Esophagus muscularis mucosa (tissue), 4 donors: Measurements from ENCODE around the gene ESYT3. TPM values are rescaled to one million over a fixed set of nuclear protein-coding genes. Genes with fewer than 3 reads are reported as not detected.

Experiments used
- DNase-seq: peaks from one replicate; pipeline ENCODE4 v3.0.0-alpha.2; 2017; ENCODE audit errors: extremely low spot score
- H3K27ac ChIP-seq, 4 donors: fragments of 200-600 bp; sonication (generic); replicated peaks in 1 of 4; 1 replicate in 3 of 4; 2 replicates in 1 of 4; pipeline ENCODE4 v1.5.1; 2016 to 2019; ENCODE audit warnings: mild to moderate bottlenecking in 1 of 4
- H3K27me3 ChIP-seq, 4 donors: fragments of 200-600 bp; sonication (generic); one replicate each; pipeline versions ENCODE4 v1.5.1 to v1.6.0; 2016 to 2019
- H3K36me3 ChIP-seq, 4 donors: fragments of 200-600 bp; sonication (generic); one replicate each; pipeline ENCODE4 v1.5.1; 2016 to 2019
- H3K4me1 ChIP-seq, 4 donors: fragments of 200-600 bp; sonication (generic); one replicate each; pipeline ENCODE4 v1.5.1; 2016 to 2019
- H3K4me3 ChIP-seq, 4 donors: fragments of 200-600 bp; sonication (generic); 1 replicate in 2 of 4; 2 replicates in 2 of 4; pipeline ENCODE4 v1.5.1; 2016 to 2019; ENCODE audit warnings: mild to moderate bottlenecking in 4 of 4, moderate library complexity in 1 of 4
- H3K9me3 ChIP-seq, 4 donors: fragments of 200-600 bp; sonication (generic); 1 replicate in 3 of 4; 2 replicates in 1 of 4; pipeline ENCODE4 v1.5.1; 2016 to 2019
- CTCF ChIP-seq, 3 experiments: fragments of 200-600 bp in 2 of 3; fragments of 450-650 bp in 1 of 3; sonication (generic) in 2 of 3; IDR thresholded peaks; one replicate each; pipeline ENCODE4 v1.5.1; 2017 to 2019; ENCODE audit warnings: antibody characterized with exemption in 3 of 3, mild to moderate bottlenecking in 2 of 3, moderate library complexity in 1 of 3
- EP300 ChIP-seq: sonication (generic); formaldehyde crosslinking; IDR thresholded peaks from one replicate; pipeline ENCODE4 v1.6.1; 2017; ENCODE audit warnings: antibody characterized with exemption
- POLR2A ChIP-seq: fragments of 450-650 bp; IDR thresholded peaks from one replicate; pipeline ENCODE4 v1.6.1; 2017; ENCODE audit warnings: antibody characterized with exemption, moderate library complexity, mild to moderate bottlenecking, low read depth
- POLR2AphosphoS5 ChIP-seq, 2 donors: sonication (generic); formaldehyde crosslinking; IDR thresholded peaks; one replicate each; pipeline ENCODE4 v1.6.1; 2017; ENCODE audit warnings: antibody characterized with exemption in 2 of 2
- WGBS: methylation state at CpG from one replicate; pipeline ENCODE4 v1.1.5; 2018; 5-methylcytosine and 5-hydroxymethylcytosine counted together
- intact Hi-C: fragments of 100-400 bp; cut with DNase I; formaldehyde crosslinking; loops from one replicate; pipeline ENCODE4 v1.15.1; 2023
- total RNA-seq, 4 donors: library from RNA; depleted of rRNA; stranded (reverse); fragments of >200 nt; gene quantifications; one replicate each; pipeline versions ENCODE4 v1.1.0 to v1.2.1, GENCODE V29; 2016

The ESYT3 gene
- total RNA-seq, 4 donors from 2014 or later: 0.45 to 1.1 (median 0.83) TPM; not detected in 1

- peaks cover 0 to 44% (median 8%) of the 10 kb centered on the region in 4 donors for H3K27me3 ChIP-seq
- intact Hi-C loops: no loop called here
- H3K4me1 ChIP-seq: peaks cover 21 to 28% (median 25%) of the 10 kb centered on the region in 4 donors
- H3K27ac ChIP-seq: no peak overlapping the region
- no peaks in the 10 kb centered on the region for H3K36me3 ChIP-seq
- WGBS: 91% methylated on average over 5 of the region's 6 CpGs
- H3K4me3 ChIP-seq: no peak overlapping the region
- DNase-seq: no peak
- no peaks in the 10 kb centered on the region for H3K9me3 ChIP-seq
- TF ChIP-seq POLR2AphosphoS5 (IDR thresholded peaks at IDR 0.05) (no peak), EP300 (no peak), POLR2A (no peak), CTCF (IDR thresholded peaks at IDR 0.05) (no peak)
Observed at GRCh38 chr3:138437281-138437680, 2.9 kb downstream of the ESYT3 start.

- Histone ChIP-seq H3K36me3 (no peaks in the 10 kb centered on the region), H3K27me3 (peaks cover 0 to 43% (median 8%) of the 10 kb centered on the region in 4 donors), H3K4me3 (no peak overlapping the region), H3K4me1 (peaks cover 20 to 25% (median 22%) of the 10 kb centered on the region in 4 donors), H3K9me3 (no peaks in the 10 kb centered on the region), H3K27ac (no peak overlapping the region)
- DNase-seq: no peak
- intact Hi-C loops: no loop called here
- WGBS: 85% methylated on average over 11 of the region's 11 CpGs
- no peak for TF ChIP-seq CTCF (IDR thresholded peaks at IDR 0.05)
- no peak for TF ChIP-seq POLR2AphosphoS5 (IDR thresholded peaks at IDR 0.05)
- no peak for TF ChIP-seq EP300
- no peak for TF ChIP-seq POLR2A
Observed at GRCh38 chr3:138438896-138439295, 4.5 kb downstream of the ESYT3 start.

- intact Hi-C loops: no loop called here
- Histone ChIP-seq H3K4me3 (no peak overlapping the region), H3K27me3 (peaks cover 0 to 35% (median 4%) of the 10 kb centered on the region in 4 donors), H3K4me1 (peaks cover 13 to 17% (median 16%) of the 10 kb centered on the region in 4 donors), H3K36me3 (no peaks in the 10 kb centered on the region), H3K27ac (no peak overlapping the region), H3K9me3 (no peaks in the 10 kb centered on the region)
- TF ChIP-seq POLR2AphosphoS5 (IDR thresholded peaks at IDR 0.05) (no peak), POLR2A (no peak), EP300 (no peak), CTCF (IDR thresholded peaks at IDR 0.05) (no peak)
- DNase-seq: no peak
- WGBS: 86% methylated on average over 4 of the region's 4 CpGs
Observed at GRCh38 chr3:138439646-138440045, 5.2 kb downstream of the ESYT3 start.

GRCh38 chr3:138440121-138440521, 5.7 kb downstream of the ESYT3 start:
- DNase-seq: no peak
- no peaks in the 10 kb centered on the region for H3K36me3 ChIP-seq
- intact Hi-C loops: no loop called here
- no peak overlapping the region for H3K4me3 ChIP-seq
- no peak overlapping the region for H3K27ac ChIP-seq
- WGBS: 65% methylated on average over 7 of the region's 7 CpGs
- H3K4me1 ChIP-seq: peaks cover 8 to 12% (median 11%) of the 10 kb centered on the region in 4 donors
- H3K9me3 ChIP-seq: no peaks in the 10 kb centered on the region
- peaks cover 0 to 30% (median 2%) of the 10 kb centered on the region in 4 donors for H3K27me3 ChIP-seq
- TF ChIP-seq POLR2A: no peak
- no peak for TF ChIP-seq POLR2AphosphoS5 (IDR thresholded peaks at IDR 0.05)
- TF ChIP-seq CTCF (IDR thresholded peaks at IDR 0.05): no peak
- TF ChIP-seq EP300: no peak

- 86% methylated on average over 3 of the region's 3 CpGs for WGBS
- no peaks in the 10 kb centered on the region for H3K36me3 ChIP-seq
- H3K27ac ChIP-seq: no peak overlapping the region
- H3K4me1 ChIP-seq: peaks cover 3 to 8% (median 6%) of the 10 kb centered on the region in 4 donors
- no peak for DNase-seq
- H3K4me3 ChIP-seq: no peak overlapping the region
- no peaks in the 10 kb centered on the region for H3K9me3 ChIP-seq
- H3K27me3 ChIP-seq: peaks cover 0 to 26% (median 0%) of the 10 kb centered on the region in 4 donors
- intact Hi-C loops: no loop called here
- TF ChIP-seq CTCF (IDR thresholded peaks at IDR 0.05): no peak
- TF ChIP-seq POLR2A: no peak
- TF ChIP-seq EP300: no peak
- no peak for TF ChIP-seq POLR2AphosphoS5 (IDR thresholded peaks at IDR 0.05)
Observed at GRCh38 chr3:138440596-138440995, 6.2 kb downstream of the ESYT3 start.
